ENCODE measurements around the gene PEX26. TPM values are rescaled to one million over a fixed set of nuclear protein-coding genes. Genes with fewer than 3 reads are reported as not detected.

Gene PEX26
- polyA plus RNA-seq, 1 donor (not counting 4 experiments of a cell fraction or from before 2014, with no cell fraction given), result 23.0 TPM

- DNase-seq (ENCODE audit: low read depth, low spot score), result no peak
- no peaks in the 10 kb centered on the region for H3K9me3 ChIP-seq (ENCODE audit: control insufficient read depth, low read depth, low read length)
- H3K9me1 ChIP-seq (ENCODE audit: control insufficient read depth, extremely low read depth, insufficient read depth, low read length), result no peaks in the 10 kb centered on the region
- H3K4me3 ChIP-seq (ENCODE audit: control insufficient read depth in 2 of 3, extremely low read depth in 1 of 3, insufficient read depth in 2 of 3, low read depth in 1 of 3, low read length in 3 of 3), result no peak overlapping the region
- H3K9ac ChIP-seq (ENCODE audit: control insufficient read depth, extremely low read depth, insufficient read depth, low read length), result no peak overlapping the region
- H4K20me1 ChIP-seq (ENCODE audit: control insufficient read depth, extremely low read depth, insufficient read depth, low read length), result peaks cover 5% of the 10 kb centered on the region
- no peaks in the 10 kb centered on the region for H3K36me3 ChIP-seq (ENCODE audit: control insufficient read depth in 2 of 2, extremely low read depth in 1 of 2, insufficient read depth in 2 of 2, low read length in 2 of 2)
- H2AFZ ChIP-seq (ENCODE audit: control insufficient read depth, low read length), result no peak overlapping the region
- FAIRE-seq, result no peak
- TF ChIP-seq CTCF (optimal IDR thresholded peaks at IDR 0.05 in 1 of 3, IDR thresholded peaks at IDR 0.05 in 1 of 3, conservative IDR thresholded peaks at IDR 0.05 in 1 of 3; ENCODE audit: extremely low read depth in 1 of 3, insufficient read depth in 2 of 3, low read length in 3 of 3) (no peak), EZH2 (IDR thresholded peaks at IDR 0.05; ENCODE audit: low read length) (no peak)
- no peaks in the 10 kb centered on the region for H3K79me2 ChIP-seq (ENCODE audit: control insufficient read depth, insufficient read depth, low read length)
- no peak overlapping the region for H3K27ac ChIP-seq (ENCODE audit: control insufficient read depth, insufficient read depth, low read length)
- dilution Hi-C loops (cut with MboI; ENCODE audit: extremely low pct_ligation_motif_present, low sequenced_read_pairs), result no loop called here
- H3K4me2 ChIP-seq (ENCODE audit: control insufficient read depth, extremely low read depth, insufficient read depth, low read depth, low read length), result no peak overlapping the region
- no peaks in the 10 kb centered on the region for H3K4me1 ChIP-seq (ENCODE audit: control insufficient read depth, extremely low read depth, insufficient read depth, low read length)
- peaks cover 7% of the 10 kb centered on the region for H3K27me3 ChIP-seq (ENCODE audit: control insufficient read depth, extremely low read depth, insufficient read depth, low read length)
Observed at GRCh38 chr22:18116634-18117033, 38.8 kb downstream of the PEX26 start.

- Histone ChIP-seq H2AFZ (ENCODE audit: control insufficient read depth, low read length) (no peak overlapping the region), H3K9me3 (ENCODE audit: control insufficient read depth, low read depth, low read length) (no peaks in the 10 kb centered on the region), H3K4me3 (ENCODE audit: control insufficient read depth in 2 of 3, extremely low read depth in 1 of 3, insufficient read depth in 2 of 3, low read depth in 1 of 3, low read length in 3 of 3) (no peak overlapping the region), H3K27me3 (ENCODE audit: control insufficient read depth, extremely low read depth, insufficient read depth, low read length) (no peaks in the 10 kb centered on the region), H3K36me3 (ENCODE audit: control insufficient read depth in 2 of 2, extremely low read depth in 1 of 2, insufficient read depth in 2 of 2, low read length in 2 of 2) (no peaks in the 10 kb centered on the region), H4K20me1 (ENCODE audit: control insufficient read depth, extremely low read depth, insufficient read depth, low read length) (peaks cover 3% of the 10 kb centered on the region), H3K4me2 (ENCODE audit: control insufficient read depth, extremely low read depth, insufficient read depth, low read depth, low read length) (no peak overlapping the region), H3K9me1 (ENCODE audit: control insufficient read depth, extremely low read depth, insufficient read depth, low read length) (no peaks in the 10 kb centered on the region), H3K9ac (ENCODE audit: control insufficient read depth, extremely low read depth, insufficient read depth, low read length) (no peak overlapping the region), H3K27ac (ENCODE audit: control insufficient read depth, insufficient read depth, low read length) (no peak overlapping the region), H3K4me1 (ENCODE audit: control insufficient read depth, extremely low read depth, insufficient read depth, low read length) (no peaks in the 10 kb centered on the region), H3K79me2 (ENCODE audit: control insufficient read depth, insufficient read depth, low read length) (no peaks in the 10 kb centered on the region)
- FAIRE-seq, result no peak
- no peak for DNase-seq (ENCODE audit: low read depth, low spot score)
- dilution Hi-C loops (cut with MboI; ENCODE audit: extremely low pct_ligation_motif_present, low sequenced_read_pairs), result no loop called here
- TF ChIP-seq CTCF (optimal IDR thresholded peaks at IDR 0.05 in 1 of 3, IDR thresholded peaks at IDR 0.05 in 1 of 3, conservative IDR thresholded peaks at IDR 0.05 in 1 of 3; ENCODE audit: extremely low read depth in 1 of 3, insufficient read depth in 2 of 3, low read length in 3 of 3) (no peak), EZH2 (IDR thresholded peaks at IDR 0.05; ENCODE audit: low read length) (no peak)
Observed at GRCh38 chr22:18118345-18118915, 40.6 kb downstream of the PEX26 start.

All from keratinocyte (primary cell).